Measurements from ENCODE around the gene PUM2.

PUM2 gene

GRCh38 chr2:20198796-20199632 is 151.6 kb downstream of the PUM2 start:
- DNase-seq (ENCODE audit: insufficient read length) (no peak), FAIRE-seq (no peak)
- TF ChIP-seq POLR2AphosphoS5 (IDR thresholded peaks at IDR 0.05; ENCODE audit: low read depth, low read length) (no peak), TAF1 (IDR thresholded peaks at IDR 0.05; ENCODE audit: borderline replicate concordance, low read depth, low read length) (no peak), POLR2A (IDR thresholded peaks at IDR 0.05; ENCODE audit: low read depth, low read length) (no peak)

Data from GM12892 (cell line).